Lower leg skin (tissue), 4 donors: ENCODE results near the gene KCNH3. TPM values are rescaled to one million over a fixed set of nuclear protein-coding genes. Genes with fewer than 3 reads are reported as not detected.
"Not testable (repeated sequence)": the region's sequence is repeated elsewhere in the genome, so short reads cannot be mapped to it uniquely, and the experiment has no call there.

Source experiments
- DNase-seq, 2 donors: peaks; one replicate each; pipeline ENCODE4 v3.0.0-alpha.2; 2019; ENCODE audit warnings: low spot score in 2 of 2
- H3K4me3 ChIP-seq: fragments of 200-600 bp; sonication (generic); 2 replicates; pipeline ENCODE4 v1.5.1; 2017; ENCODE audit warnings: mild to moderate bottlenecking, low read depth; ENCODE audit not compliant: poor library complexity, severe bottlenecking
- POLR2A ChIP-seq, 2 donors: fragments of 450-650 bp; IDR thresholded peaks; one replicate each; pipeline ENCODE4 v1.6.1; 2016 to 2017; ENCODE audit warnings: antibody characterized with exemption in 2 of 2, mild to moderate bottlenecking in 1 of 2, moderate library complexity in 1 of 2
- WGBS, 2 donors: methylation state at CpG; one replicate each; pipeline ENCODE4 v1.1.5; 2018; 5-methylcytosine and 5-hydroxymethylcytosine counted together
- intact Hi-C: fragments of 100-400 bp; cut with DNase I; formaldehyde crosslinking; loops from one replicate; pipeline ENCODE4 v1.15.0; 2023; ENCODE audit warnings: low total_unique reads
- total RNA-seq, 4 donors: library from RNA; depleted of rRNA; stranded (reverse); fragments of >200 nt; gene quantifications; one replicate each; pipeline ENCODE4 v1.1.0, GENCODE V29; 2016
- TF ChIP-seq, protein P1 (sequence below), 3 donors: fragments of 450-650 bp; IDR thresholded peaks; one replicate each; pipeline ENCODE4 v1.5.1; 2016; ENCODE audit warnings: antibody characterized with exemption in 3 of 3, mild to moderate bottlenecking in 3 of 3, moderate library complexity in 2 of 3

The KCNH3 gene
- total RNA-seq, 4 donors from 2014 or later = 0.17 to 1.1 TPM; not detected in 2

DNA sequence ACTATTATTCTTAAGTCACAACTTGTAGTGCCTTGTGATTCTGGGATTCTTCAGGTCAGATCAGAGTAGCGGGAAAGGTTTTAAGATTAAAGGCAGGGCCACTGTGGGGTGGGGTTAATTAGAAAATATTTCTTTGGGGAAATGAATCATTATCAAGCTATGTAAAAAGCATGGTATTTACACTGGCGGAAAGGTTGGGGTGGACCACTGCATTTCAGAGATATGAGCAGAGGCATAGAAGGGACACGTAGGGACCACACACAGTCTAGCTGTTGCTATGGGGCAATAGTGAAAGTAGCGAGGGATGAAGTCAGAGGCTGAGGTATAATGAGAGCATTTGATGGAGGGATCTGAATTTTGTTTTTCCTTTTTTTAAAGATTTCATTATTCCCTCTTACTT lies 31.7 kb upstream of the KCNH3 start:
- no peak overlapping the region for H3K4me3 ChIP-seq
- no peak for TF ChIP-seq POLR2A (IDR thresholded peaks at IDR 0.05)
- no peak for DNase-seq
- WGBS, 2 donors = 93 to 98% methylated on average over 4 of the region's 4 CpGs
- intact Hi-C loops = loop anchor here (5.0 kb wide), 1 partner anchor 140 kb away; the partner anchor contains the start of gene SPATS2

DNA sequence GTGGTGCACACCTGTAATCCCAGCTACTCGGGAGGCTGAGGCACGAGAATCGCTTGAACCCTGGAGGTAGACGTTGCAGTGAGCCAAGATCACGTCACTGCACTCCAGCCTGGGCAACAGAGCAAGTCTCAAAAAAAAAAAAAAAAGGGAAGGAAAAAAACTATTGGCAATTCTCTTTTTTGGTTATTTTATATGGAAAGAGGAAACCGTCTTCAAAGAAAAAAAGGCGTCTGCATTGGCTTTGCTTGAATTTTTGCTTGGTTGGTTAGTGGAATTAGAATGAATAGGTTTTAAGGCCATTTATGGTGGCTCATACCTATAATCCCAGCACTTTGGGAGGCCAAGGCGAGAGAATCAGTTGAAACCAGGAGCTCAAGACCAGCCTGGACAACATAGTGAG lies 29.1 kb upstream of the KCNH3 start:
- intact Hi-C loops = loop anchor here (5.0 kb wide), 2 partner anchors 142 to 152 kb away; partner anchors contain the start of gene SPATS2
- DNase-seq, H3K4me3 ChIP-seq: not testable (repeated sequence)
- 89 to 92% methylated on average over 8 of the region's 8 CpGs for WGBS, 2 donors

- no peak for DNase-seq
- no peak for TF ChIP-seq POLR2A (IDR thresholded peaks at IDR 0.05)
- TF ChIP-seq, protein P1, sequence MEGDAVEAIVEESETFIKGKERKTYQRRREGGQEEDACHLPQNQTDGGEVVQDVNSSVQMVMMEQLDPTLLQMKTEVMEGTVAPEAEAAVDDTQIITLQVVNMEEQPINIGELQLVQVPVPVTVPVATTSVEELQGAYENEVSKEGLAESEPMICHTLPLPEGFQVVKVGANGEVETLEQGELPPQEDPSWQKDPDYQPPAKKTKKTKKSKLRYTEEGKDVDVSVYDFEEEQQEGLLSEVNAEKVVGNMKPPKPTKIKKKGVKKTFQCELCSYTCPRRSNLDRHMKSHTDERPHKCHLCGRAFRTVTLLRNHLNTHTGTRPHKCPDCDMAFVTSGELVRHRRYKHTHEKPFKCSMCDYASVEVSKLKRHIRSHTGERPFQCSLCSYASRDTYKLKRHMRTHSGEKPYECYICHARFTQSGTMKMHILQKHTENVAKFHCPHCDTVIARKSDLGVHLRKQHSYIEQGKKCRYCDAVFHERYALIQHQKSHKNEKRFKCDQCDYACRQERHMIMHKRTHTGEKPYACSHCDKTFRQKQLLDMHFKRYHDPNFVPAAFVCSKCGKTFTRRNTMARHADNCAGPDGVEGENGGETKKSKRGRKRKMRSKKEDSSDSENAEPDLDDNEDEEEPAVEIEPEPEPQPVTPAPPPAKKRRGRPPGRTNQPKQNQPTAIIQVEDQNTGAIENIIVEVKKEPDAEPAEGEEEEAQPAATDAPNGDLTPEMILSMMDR (IDR thresholded peaks at IDR 0.05) = no peak
- intact Hi-C loops = loop anchor here (5.0 kb wide), 1 partner anchor 154 kb away; no protein-coding TSS in a partner anchor
- H3K4me3 ChIP-seq = no peak overlapping the region
These were observed 27.4 kb upstream of the KCNH3 start for GRCh38 chr12:49511410-49511809.

DNA sequence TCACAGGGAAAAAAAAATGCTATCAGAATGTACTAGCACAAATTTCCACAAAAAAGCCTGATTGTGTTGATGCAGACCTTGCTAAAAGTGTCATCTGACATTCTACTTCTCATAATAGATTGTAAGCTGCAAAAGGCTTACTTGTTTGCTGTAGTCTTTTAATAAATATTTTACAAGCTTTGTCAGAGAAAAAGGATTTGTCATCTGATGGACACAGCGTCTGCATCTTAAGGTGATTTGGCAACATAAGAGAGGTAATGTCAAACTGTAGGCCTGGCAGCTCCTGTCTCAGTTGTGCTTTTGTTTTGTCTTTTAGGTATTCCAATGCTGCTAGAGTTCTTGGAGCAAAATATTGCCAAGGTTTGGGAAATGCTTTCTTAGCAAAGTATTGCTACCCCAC lies 26.3 kb upstream of the KCNH3 start:
- TF ChIP-seq, protein P1 (IDR thresholded peaks at IDR 0.05) = no peak
- TF ChIP-seq POLR2A (IDR thresholded peaks at IDR 0.05) = no peak
- H3K4me3 ChIP-seq = no peak overlapping the region
- no peak for DNase-seq
- 65 to 72% methylated on average over 1 of the region's 1 CpG for WGBS, 2 donors
- intact Hi-C loops = loop anchor here (5.0 kb wide), 1 partner anchor 155 kb away; no protein-coding TSS in a partner anchor

- intact Hi-C loops = no loop called here
- no peak for TF ChIP-seq POLR2A (IDR thresholded peaks at IDR 0.05)
- TF ChIP-seq, protein P1 (IDR thresholded peaks at IDR 0.05) = no peak
- no peak overlapping the region for H3K4me3 ChIP-seq
- 80 to 83% methylated on average over 5 of the region's 5 CpGs for WGBS, 2 donors
- no peak for DNase-seq
These were observed 23.6 kb upstream of the KCNH3 start for GRCh38 chr12:49515266-49515665.

DNA sequence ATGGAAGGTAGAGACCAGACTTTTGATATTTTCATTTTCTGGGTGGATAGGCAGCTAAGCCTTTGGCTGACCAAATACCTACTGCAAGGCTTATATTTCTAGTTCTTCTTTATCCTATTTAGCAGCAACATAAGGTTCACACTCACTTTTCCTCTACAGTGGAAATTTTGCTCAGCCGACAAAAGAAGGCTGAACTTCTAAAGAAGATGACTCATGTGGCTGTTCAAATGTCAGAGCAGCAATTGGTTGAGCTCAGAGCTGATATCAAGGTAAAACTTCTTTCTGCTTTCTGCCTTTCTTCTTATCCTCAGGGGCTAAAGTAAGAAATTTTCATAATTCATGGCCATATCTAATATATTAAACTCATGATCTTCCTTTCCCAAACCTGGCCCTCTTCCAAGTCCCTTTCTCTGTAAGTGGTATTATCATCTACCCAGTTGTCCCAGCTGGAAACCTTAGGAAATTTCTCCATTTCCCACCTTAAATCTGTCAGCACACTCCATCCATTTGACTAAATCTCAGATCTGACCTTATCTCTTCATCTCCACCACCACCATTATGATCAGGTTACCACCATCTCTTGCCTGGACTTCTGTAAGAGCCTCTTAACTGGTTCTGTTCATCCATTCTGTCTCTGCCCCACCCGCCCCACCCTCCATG lies 19.8 kb upstream of the KCNH3 start:
- TF ChIP-seq, protein P1 (IDR thresholded peaks at IDR 0.05) = no peak
- no peak for TF ChIP-seq POLR2A (IDR thresholded peaks at IDR 0.05)
- intact Hi-C loops = no loop called here
- 79% methylated on average over 2 of the region's 2 CpGs for WGBS, 2 donors
- no peak overlapping the region for H3K4me3 ChIP-seq
- DNase-seq = no peak

GRCh38 chr12:49519574-49519936 lies 19.3 kb upstream of the KCNH3 start:
- intact Hi-C loops = no loop called here
- H3K4me3 ChIP-seq = no peak overlapping the region
- TF ChIP-seq POLR2A (IDR thresholded peaks at IDR 0.05) = no peak
- TF ChIP-seq, protein P1 (IDR thresholded peaks at IDR 0.05) = no peak
- WGBS, 2 donors = 99% methylated on average over 5 of the region's 5 CpGs
- DNase-seq = no peak
